ENCODE results near the gene SERPINA3. TPM values are rescaled to one million over a fixed set of nuclear protein-coding genes. Genes with fewer than 3 reads are reported as not detected.

The SERPINA3 gene
- total RNA-seq, 1 experiment from 2014 or later = not detected

DNA sequence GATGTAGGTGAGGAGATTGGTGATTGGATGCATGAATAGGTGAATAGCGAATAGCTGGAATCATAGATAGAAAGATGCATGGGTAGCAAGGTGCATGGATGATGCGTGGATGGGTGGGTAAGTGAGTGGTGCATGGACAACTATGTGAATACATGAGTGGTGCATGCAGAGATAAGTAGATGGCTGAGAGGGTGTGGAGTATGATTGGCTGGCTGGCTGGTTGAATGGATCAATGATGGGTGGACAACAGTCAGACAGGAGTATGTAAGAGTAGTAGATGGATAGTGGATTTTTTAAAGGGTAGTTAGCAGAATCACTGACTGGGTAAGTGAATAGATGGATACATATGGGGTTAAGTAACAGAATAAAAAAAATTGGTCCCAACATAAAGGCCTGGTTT lies 33.9 kb downstream of the SERPINA3 start:
- H3K27ac ChIP-seq (ENCODE audit: low read length) = no peak overlapping the region
- no TSS peak for BruUV-seq (replicated peaks)
- no peak overlapping the region for H2AFZ ChIP-seq (ENCODE audit: low read length)
- ChIA-PET CTCF (no interaction called here), POLR2A (ENCODE audit: unreplicated experiment) (no interaction called here)
- H3K9ac ChIP-seq (ENCODE audit: low read length) = no peak overlapping the region
- DNase-seq (no peak), ATAC-seq (no peak)
- H3K4me1 ChIP-seq (ENCODE audit: insufficient read depth, low read length) = no peaks in the 10 kb centered on the region
- no peaks in the 10 kb centered on the region for H4K20me1 ChIP-seq (ENCODE audit: low read length)
- H3K79me2 ChIP-seq (ENCODE audit: low read length) = no peaks in the 10 kb centered on the region
- H3F3A ChIP-seq (ENCODE audit: low read length, unreplicated experiment) = no peaks in the 10 kb centered on the region
- H3K9me2 ChIP-seq (replicated peaks; ENCODE audit: low read length) = no peaks in the 10 kb centered on the region
- H3K9me3 ChIP-seq (ENCODE audit: low read length) = no peaks in the 10 kb centered on the region
- no peak overlapping the region for H3K4me2 ChIP-seq (ENCODE audit: low read length)
- no peaks in the 10 kb centered on the region for H3K27me3 ChIP-seq (ENCODE audit: low read length)
- no peaks in the 10 kb centered on the region for H3K36me3 ChIP-seq (ENCODE audit: low read depth, low read length)
- no peak overlapping the region for H3K4me3 ChIP-seq (ENCODE audit: low read length)
- intact Hi-C loops (cut with micrococcal nuclease) = no loop called here
- TF ChIP-seq EZH2 (IDR thresholded peaks at IDR 0.05; ENCODE audit: low read length, unreplicated experiment) (no peak), EZH2phosphoT487 (IDR thresholded peaks at IDR 0.05; ENCODE audit: borderline replicate concordance, low read length) (no peak)
- TF ChIP-seq, protein P1, sequence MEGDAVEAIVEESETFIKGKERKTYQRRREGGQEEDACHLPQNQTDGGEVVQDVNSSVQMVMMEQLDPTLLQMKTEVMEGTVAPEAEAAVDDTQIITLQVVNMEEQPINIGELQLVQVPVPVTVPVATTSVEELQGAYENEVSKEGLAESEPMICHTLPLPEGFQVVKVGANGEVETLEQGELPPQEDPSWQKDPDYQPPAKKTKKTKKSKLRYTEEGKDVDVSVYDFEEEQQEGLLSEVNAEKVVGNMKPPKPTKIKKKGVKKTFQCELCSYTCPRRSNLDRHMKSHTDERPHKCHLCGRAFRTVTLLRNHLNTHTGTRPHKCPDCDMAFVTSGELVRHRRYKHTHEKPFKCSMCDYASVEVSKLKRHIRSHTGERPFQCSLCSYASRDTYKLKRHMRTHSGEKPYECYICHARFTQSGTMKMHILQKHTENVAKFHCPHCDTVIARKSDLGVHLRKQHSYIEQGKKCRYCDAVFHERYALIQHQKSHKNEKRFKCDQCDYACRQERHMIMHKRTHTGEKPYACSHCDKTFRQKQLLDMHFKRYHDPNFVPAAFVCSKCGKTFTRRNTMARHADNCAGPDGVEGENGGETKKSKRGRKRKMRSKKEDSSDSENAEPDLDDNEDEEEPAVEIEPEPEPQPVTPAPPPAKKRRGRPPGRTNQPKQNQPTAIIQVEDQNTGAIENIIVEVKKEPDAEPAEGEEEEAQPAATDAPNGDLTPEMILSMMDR (conservative IDR thresholded peaks at IDR 0.05; ENCODE audit: low read depth, low read length) = no peak

DNA sequence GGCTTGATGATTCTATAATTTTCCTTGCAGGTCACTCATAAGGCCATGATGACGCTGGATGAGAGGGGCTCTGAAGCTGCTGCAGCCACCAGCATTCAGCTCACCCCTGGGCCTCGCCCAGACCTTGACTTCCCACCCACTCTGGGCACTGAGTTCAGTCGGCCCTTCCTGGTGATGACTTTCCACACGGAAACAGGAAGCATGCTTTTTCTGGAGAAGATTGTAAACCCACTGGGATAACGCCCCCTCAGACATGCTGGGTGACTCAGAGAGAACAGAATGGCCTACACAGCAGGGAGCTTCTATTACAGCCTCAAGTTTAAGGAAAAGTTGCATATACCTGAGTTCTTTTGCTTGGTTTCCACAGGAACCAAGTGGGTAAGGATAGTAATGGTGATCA lies 34.3 kb downstream of the SERPINA3 start:
- Histone ChIP-seq H3K27ac (ENCODE audit: low read length) (no peak overlapping the region), H3K79me2 (ENCODE audit: low read length) (no peaks in the 10 kb centered on the region), H3K9me2 (replicated peaks; ENCODE audit: low read length) (no peaks in the 10 kb centered on the region), H3K9ac (ENCODE audit: low read length) (no peak overlapping the region), H3K4me2 (ENCODE audit: low read length) (no peak overlapping the region), H3K4me3 (ENCODE audit: low read length) (no peak overlapping the region), H3K27me3 (ENCODE audit: low read length) (no peaks in the 10 kb centered on the region), H3K36me3 (ENCODE audit: low read depth, low read length) (no peaks in the 10 kb centered on the region), H3K9me3 (ENCODE audit: low read length) (no peaks in the 10 kb centered on the region), H2AFZ (ENCODE audit: low read length) (no peak overlapping the region), H3K4me1 (ENCODE audit: insufficient read depth, low read length) (no peaks in the 10 kb centered on the region), H3F3A (ENCODE audit: low read length, unreplicated experiment) (no peaks in the 10 kb centered on the region), H4K20me1 (ENCODE audit: low read length) (no peaks in the 10 kb centered on the region)
- intact Hi-C loops (cut with micrococcal nuclease) = no loop called here
- DNase-seq (no peak), ATAC-seq (no peak)
- POLR2A ChIA-PET (ENCODE audit: unreplicated experiment) = no interaction called here
- TF ChIP-seq EZH2phosphoT487 (IDR thresholded peaks at IDR 0.05; ENCODE audit: borderline replicate concordance, low read length) = no peak
- no TSS peak for BruUV-seq (replicated peaks)
- CTCF ChIA-PET = no interaction called here

DNA sequence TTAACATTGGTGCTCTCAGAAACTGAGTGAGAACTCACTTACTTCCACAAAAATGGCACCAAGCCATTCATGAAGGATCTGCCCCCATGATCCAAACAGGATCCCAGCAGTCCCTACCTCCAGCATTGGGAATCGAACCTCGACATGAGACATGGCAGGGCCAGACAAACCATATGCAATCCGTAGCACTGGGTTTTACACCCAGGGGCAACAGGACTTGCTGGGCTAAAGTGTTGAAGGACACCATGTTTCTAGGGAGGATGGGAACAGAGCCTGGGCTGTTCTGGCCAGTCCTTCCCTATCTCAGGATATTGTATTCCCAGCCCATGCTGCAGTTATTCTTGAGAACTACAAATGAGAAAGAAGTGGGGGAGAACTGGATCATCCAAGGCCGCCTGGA lies 36.6 kb downstream of the SERPINA3 start:
- ATAC-seq (no peak), DNase-seq (no peak)
- H3K9me2 ChIP-seq (replicated peaks; ENCODE audit: low read length) = no peaks in the 10 kb centered on the region
- TF ChIP-seq EZH2 (IDR thresholded peaks at IDR 0.05; ENCODE audit: low read length, unreplicated experiment) = no peak
- TF ChIP-seq EZH2phosphoT487 (IDR thresholded peaks at IDR 0.05; ENCODE audit: borderline replicate concordance, low read length) = no peak
- TF ChIP-seq, protein P1 (conservative IDR thresholded peaks at IDR 0.05; ENCODE audit: low read depth, low read length) = no peak
- CTCF ChIA-PET = no interaction called here
- H3K4me3 ChIP-seq (ENCODE audit: low read length) = no peak overlapping the region
- no TSS peak for BruUV-seq (replicated peaks)
- H3K79me2 ChIP-seq (ENCODE audit: low read length) = no peaks in the 10 kb centered on the region
- H3K4me2 ChIP-seq (ENCODE audit: low read length) = no peak overlapping the region
- no peak overlapping the region for H2AFZ ChIP-seq (ENCODE audit: low read length)
- H3K27me3 ChIP-seq (ENCODE audit: low read length) = no peaks in the 10 kb centered on the region
- no peaks in the 10 kb centered on the region for H4K20me1 ChIP-seq (ENCODE audit: low read length)
- H3F3A ChIP-seq (ENCODE audit: low read length, unreplicated experiment) = no peaks in the 10 kb centered on the region
- H3K36me3 ChIP-seq (ENCODE audit: low read depth, low read length) = no peaks in the 10 kb centered on the region
- H3K27ac ChIP-seq (ENCODE audit: low read length) = no peak overlapping the region
- intact Hi-C loops (cut with micrococcal nuclease) = no loop called here
- POLR2A ChIA-PET (ENCODE audit: unreplicated experiment) = no interaction called here
- H3K9ac ChIP-seq (ENCODE audit: low read length) = no peak overlapping the region
- no peaks in the 10 kb centered on the region for H3K4me1 ChIP-seq (ENCODE audit: insufficient read depth, low read length)
- H3K9me3 ChIP-seq (ENCODE audit: low read length) = no peaks in the 10 kb centered on the region
